MM.1S (cell line): ENCODE results near the gene NUP35.

Experiments
- DNase-seq: peaks from one replicate; pipeline ENCODE4 v3.0.0-alpha.2; 2015
- H2AFZ ChIP-seq: fragments of 300-600 bp; sonication (generic); 2 replicates; pipeline ENCODE4 v1.6.0; 2016; ENCODE audit warnings: antibody characterized with exemption, low read length
- H3F3A ChIP-seq: fragments of 300-600 bp; sonication (generic); 2 replicates; pipeline ENCODE4 v1.6.1; 2016; ENCODE audit warnings: mild to moderate bottlenecking, antibody characterized with exemption, low read length, moderate library complexity, mixed read lengths; ENCODE audit not compliant: insufficient read depth
- H3K27ac ChIP-seq: fragments of 300-600 bp; sonication (generic); 2 replicates; pipeline ENCODE4 v1.5.1; 2016; ENCODE audit warnings: mild to moderate bottlenecking, low read length
- H3K27me3 ChIP-seq: fragments of 300-600 bp; sonication (generic); replicated peaks from 2 replicates; pipeline ENCODE4 v1.6.0; 2016; ENCODE audit warnings: low read length; ENCODE audit not compliant: insufficient read depth
- H3K36me3 ChIP-seq: fragments of 300-600 bp; sonication (generic); replicated peaks from 2 replicates; pipeline ENCODE4 v1.6.1; 2016; ENCODE audit warnings: mild to moderate bottlenecking, low read length, mixed read lengths; ENCODE audit not compliant: insufficient read depth
- H3K4me1 ChIP-seq: fragments of 300-600 bp; sonication (generic); 2 replicates; pipeline ENCODE4 v1.6.1; 2016; ENCODE audit warnings: low read length, mixed read lengths
- H3K4me2 ChIP-seq: fragments of 300-600 bp; sonication (generic); 2 replicates; pipeline ENCODE4 v1.6.0; 2016; ENCODE audit warnings: low read depth, low read length
- H3K4me3 ChIP-seq: fragments of 300-600 bp; sonication (generic); 2 replicates; pipeline ENCODE4 v1.5.1; 2016; ENCODE audit warnings: low read length, mixed read lengths
- H3K79me2 ChIP-seq: fragments of 300-600 bp; sonication (generic); 2 replicates; pipeline ENCODE4 v1.6.1; 2016; ENCODE audit warnings: mixed run types, low read length, mixed read lengths
- H3K9ac ChIP-seq: fragments of 300-600 bp; sonication (generic); 2 replicates; pipeline ENCODE4 v1.6.1; 2016; ENCODE audit warnings: low read length, mixed read lengths
- H3K9me2 ChIP-seq: fragments of 300-600 bp; sonication (generic); replicated peaks from 2 replicates; pipeline ENCODE4 v1.6.1; 2016; ENCODE audit warnings: mild to moderate bottlenecking, low read length, mixed read lengths; ENCODE audit not compliant: insufficient read depth
- H3K9me3 ChIP-seq: fragments of 300-600 bp; sonication (generic); replicated peaks from 2 replicates; pipeline ENCODE4 v1.6.1; 2016; ENCODE audit warnings: mild to moderate bottlenecking, low read length, mixed read lengths; ENCODE audit not compliant: insufficient read depth
- H4K20me1 ChIP-seq: fragments of 300-600 bp; sonication (generic); 2 replicates; pipeline ENCODE4 v1.6.1; 2016; ENCODE audit warnings: mild to moderate bottlenecking, low read length, moderate library complexity, mixed read lengths; ENCODE audit not compliant: insufficient read depth
- EZH2 ChIP-seq: fragments of 300-600 bp; sonication (generic); optimal IDR thresholded peaks from 2 replicates; pipeline ENCODE3; 2017; ENCODE audit warnings: low read depth, mild to moderate bottlenecking, antibody characterized with exemption, low read length, mixed read lengths
- EZH2phosphoT487 ChIP-seq: fragments of 300-600 bp; sonication (generic); IDR thresholded peaks from 2 replicates; pipeline ENCODE4 v1.6.1; 2018; ENCODE audit warnings: antibody characterized with exemption, low read length
- TF ChIP-seq, protein P1 (sequence below): fragments of 300-600 bp; sonication (generic); IDR thresholded peaks from 2 replicates; pipeline ENCODE4 v1.5.1; 2016; ENCODE audit warnings: antibody characterized with exemption, low read length, mixed read lengths

NUP35 gene

DNA sequence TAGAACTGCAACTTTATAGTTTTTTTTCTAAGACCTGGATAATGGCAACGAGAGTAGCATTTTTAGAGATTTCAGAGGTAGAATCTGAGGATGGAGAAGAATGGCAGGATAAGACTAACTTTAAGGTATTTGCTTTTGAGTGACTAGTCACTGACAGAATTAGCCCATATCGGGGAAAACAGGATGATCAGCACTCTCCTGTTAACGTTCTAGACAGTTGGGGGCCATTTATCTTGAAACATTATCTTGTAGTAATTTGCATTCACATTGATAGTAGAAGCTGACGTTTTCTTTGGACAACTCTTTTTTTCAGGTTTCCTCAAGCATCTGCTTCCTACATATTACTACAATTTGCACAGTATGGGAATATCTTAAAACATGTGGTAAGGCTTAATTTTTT is 32.9 kb downstream of the NUP35 start:
- Histone ChIP-seq H3K4me3 (no peak overlapping the region), H3K9ac (no peak overlapping the region), H2AFZ (no peak overlapping the region), H3K4me1 (no peaks in the 10 kb centered on the region), H3K27ac (no peak overlapping the region), H3K79me2 (no peaks in the 10 kb centered on the region), H3K27me3 (no peaks in the 10 kb centered on the region), H3K4me2 (no peak overlapping the region), H3K9me2 (no peaks in the 10 kb centered on the region), H4K20me1 (no peaks in the 10 kb centered on the region), H3K9me3 (no peaks in the 10 kb centered on the region), H3K36me3 (peaks cover 6% of the 10 kb centered on the region), H3F3A (peaks cover 2% of the 10 kb centered on the region; the same call in 1 of the 2 replicates)
- no peak for DNase-seq
- TF ChIP-seq, protein P1, sequence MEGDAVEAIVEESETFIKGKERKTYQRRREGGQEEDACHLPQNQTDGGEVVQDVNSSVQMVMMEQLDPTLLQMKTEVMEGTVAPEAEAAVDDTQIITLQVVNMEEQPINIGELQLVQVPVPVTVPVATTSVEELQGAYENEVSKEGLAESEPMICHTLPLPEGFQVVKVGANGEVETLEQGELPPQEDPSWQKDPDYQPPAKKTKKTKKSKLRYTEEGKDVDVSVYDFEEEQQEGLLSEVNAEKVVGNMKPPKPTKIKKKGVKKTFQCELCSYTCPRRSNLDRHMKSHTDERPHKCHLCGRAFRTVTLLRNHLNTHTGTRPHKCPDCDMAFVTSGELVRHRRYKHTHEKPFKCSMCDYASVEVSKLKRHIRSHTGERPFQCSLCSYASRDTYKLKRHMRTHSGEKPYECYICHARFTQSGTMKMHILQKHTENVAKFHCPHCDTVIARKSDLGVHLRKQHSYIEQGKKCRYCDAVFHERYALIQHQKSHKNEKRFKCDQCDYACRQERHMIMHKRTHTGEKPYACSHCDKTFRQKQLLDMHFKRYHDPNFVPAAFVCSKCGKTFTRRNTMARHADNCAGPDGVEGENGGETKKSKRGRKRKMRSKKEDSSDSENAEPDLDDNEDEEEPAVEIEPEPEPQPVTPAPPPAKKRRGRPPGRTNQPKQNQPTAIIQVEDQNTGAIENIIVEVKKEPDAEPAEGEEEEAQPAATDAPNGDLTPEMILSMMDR, result no peak
- no peak for TF ChIP-seq EZH2phosphoT487
- no peak for TF ChIP-seq EZH2

DNA sequence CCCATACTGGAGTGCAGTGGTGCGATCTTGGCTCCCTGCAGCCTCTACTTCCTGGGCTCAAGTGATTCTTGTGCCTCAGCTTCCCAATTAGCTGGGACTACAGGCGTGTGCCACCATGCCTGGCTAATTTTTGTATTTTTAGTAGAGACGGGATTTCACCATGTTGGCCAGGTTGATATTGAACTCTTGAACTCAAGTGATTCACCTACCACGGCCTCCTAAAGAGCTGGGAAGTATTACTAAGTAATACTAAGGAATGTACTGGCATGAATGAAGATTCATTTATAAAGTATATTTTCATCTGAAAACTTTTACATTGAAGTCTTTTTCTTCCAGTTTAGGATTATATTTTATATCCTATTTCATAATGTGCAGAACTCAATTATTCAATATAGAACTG is 38.1 kb downstream of the NUP35 start:
- no peak overlapping the region for H3K9ac ChIP-seq
- H3K4me2 ChIP-seq, result no peak overlapping the region
- H3K27ac ChIP-seq, result no peak overlapping the region
- no peaks in the 10 kb centered on the region for H3K9me3 ChIP-seq
- no peaks in the 10 kb centered on the region for H3K79me2 ChIP-seq
- no peak for DNase-seq
- no peaks in the 10 kb centered on the region for H3F3A ChIP-seq
- no peaks in the 10 kb centered on the region for H4K20me1 ChIP-seq
- no peaks in the 10 kb centered on the region for H3K9me2 ChIP-seq
- no peaks in the 10 kb centered on the region for H3K4me1 ChIP-seq
- H3K36me3 ChIP-seq, result peaks cover 6% of the 10 kb centered on the region
- TF ChIP-seq, protein P1, result no peak
- TF ChIP-seq EZH2, result no peak
- no peak for TF ChIP-seq EZH2phosphoT487
- no peak overlapping the region for H2AFZ ChIP-seq
- no peak overlapping the region for H3K4me3 ChIP-seq
- H3K27me3 ChIP-seq, result no peaks in the 10 kb centered on the region

DNA sequence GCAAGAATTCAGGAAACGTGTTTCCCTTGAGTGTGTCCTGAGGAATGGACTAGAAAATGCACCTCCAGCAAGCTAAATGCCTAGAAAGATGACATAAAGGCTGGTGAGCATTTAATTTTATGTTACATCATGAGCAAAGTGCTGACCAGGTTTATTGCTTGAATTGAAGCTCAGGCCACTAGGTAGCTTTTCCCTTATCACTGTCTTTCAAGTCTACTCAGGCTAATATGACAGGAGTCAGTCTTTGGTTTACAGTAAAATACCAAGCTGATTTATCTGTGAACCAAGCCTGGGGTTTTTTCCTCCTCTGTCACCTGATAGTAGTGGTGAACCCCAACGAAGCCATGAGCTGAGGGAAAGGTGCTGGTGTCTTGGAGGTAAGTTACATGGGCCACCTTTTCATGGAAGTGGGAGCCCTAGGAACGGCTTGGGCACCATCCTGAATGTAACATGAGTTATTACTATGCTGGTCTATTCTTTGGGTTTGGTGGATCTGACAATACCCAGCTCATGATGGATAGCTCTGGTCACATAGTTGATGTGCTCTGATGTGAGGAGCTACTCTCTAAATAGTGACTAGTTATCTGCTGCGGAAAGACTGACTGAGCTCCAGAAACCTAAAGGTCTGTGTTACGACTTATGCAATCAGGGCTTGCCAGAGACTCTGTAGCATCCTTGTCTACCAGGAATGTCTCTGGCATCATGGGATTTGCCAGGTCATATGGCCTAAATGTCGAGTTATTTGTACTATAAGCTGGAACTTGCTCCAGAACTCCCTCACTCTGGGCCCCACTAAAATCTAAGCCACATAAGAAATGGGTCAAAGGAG is 39.8 kb downstream of the NUP35 start:
- no peaks in the 10 kb centered on the region for H3K9me3 ChIP-seq
- H3K4me2 ChIP-seq, result no peak overlapping the region
- no peak overlapping the region for H3K9ac ChIP-seq
- no peaks in the 10 kb centered on the region for H3K27me3 ChIP-seq
- H3K36me3 ChIP-seq, result peaks cover 6% of the 10 kb centered on the region
- H3K4me1 ChIP-seq, result no peaks in the 10 kb centered on the region
- H2AFZ ChIP-seq, result no peak overlapping the region
- no peak for DNase-seq
- H3K79me2 ChIP-seq, result no peaks in the 10 kb centered on the region
- no peak overlapping the region for H3K4me3 ChIP-seq
- H3K9me2 ChIP-seq, result no peaks in the 10 kb centered on the region
- no peaks in the 10 kb centered on the region for H4K20me1 ChIP-seq
- TF ChIP-seq EZH2 (no peak), EZH2phosphoT487 (no peak)
- TF ChIP-seq, protein P1, result no peak
- no peak overlapping the region for H3K27ac ChIP-seq
- no peaks in the 10 kb centered on the region for H3F3A ChIP-seq
